BJ (cell line): Measurements from ENCODE around the gene EFCAB6. TPM values are rescaled to one million over a fixed set of nuclear protein-coding genes. Genes with fewer than 3 reads are reported as not detected.

Experiments used
- CTCF ChIA-PET: fragments of 350-600 bp; formaldehyde crosslinking; extraction: SDS; loops from one replicate; lab custom pipeline; 2021; ENCODE audit warnings: antibody characterized with exemption, inconsistent platforms; lab: Yijun Ruan, JAX
- POLR2A ChIA-PET: fragments of 300-600 bp; sonication (Branson Sonifier 250); formaldehyde crosslinking; extraction: SDS; loops from one replicate; lab custom pipeline; 2021; ENCODE audit warnings: antibody characterized with exemption; lab: Charles Lee
- DNase-seq: peaks from one replicate; pipeline ENCODE4 v3.0.0-alpha.2; 2011; ENCODE audit warnings: low read depth
- H3K27me3 ChIP-seq: 2 replicates; pipeline ENCODE4 v1.6.0; 2011; ENCODE audit warnings: low read length; ENCODE audit not compliant: control insufficient read depth, insufficient read depth
- H3K36me3 ChIP-seq: 2 replicates; pipeline ENCODE4 v1.5.1; 2011; ENCODE audit warnings: low read length; ENCODE audit not compliant: control insufficient read depth, insufficient read depth
- H3K4me3 ChIP-seq: 2 replicates; pipeline ENCODE4 v1.5.1; 2011; ENCODE audit warnings: low read depth, mild to moderate bottlenecking, control low read depth, low read length
- polyA plus RNA-seq: library from polyadenylated mRNA; depleted of rRNA; stranded (reverse); fragments of >200 nt; gene quantifications from 2 replicates; pipeline ENCODE4 v1.2.3, GENCODE V29; 2011
- TF ChIP-seq, protein P1 (sequence below): IDR thresholded peaks from 2 replicates; pipeline ENCODE4 v1.5.1; 2011; ENCODE audit warnings: low read depth, mild to moderate bottlenecking, control low read depth, inconsistent platforms, low read length, moderate library complexity; ENCODE audit not compliant: insufficient read depth

EFCAB6 gene
- polyA plus RNA-seq, 1 experiment = 0.75 TPM

DNA sequence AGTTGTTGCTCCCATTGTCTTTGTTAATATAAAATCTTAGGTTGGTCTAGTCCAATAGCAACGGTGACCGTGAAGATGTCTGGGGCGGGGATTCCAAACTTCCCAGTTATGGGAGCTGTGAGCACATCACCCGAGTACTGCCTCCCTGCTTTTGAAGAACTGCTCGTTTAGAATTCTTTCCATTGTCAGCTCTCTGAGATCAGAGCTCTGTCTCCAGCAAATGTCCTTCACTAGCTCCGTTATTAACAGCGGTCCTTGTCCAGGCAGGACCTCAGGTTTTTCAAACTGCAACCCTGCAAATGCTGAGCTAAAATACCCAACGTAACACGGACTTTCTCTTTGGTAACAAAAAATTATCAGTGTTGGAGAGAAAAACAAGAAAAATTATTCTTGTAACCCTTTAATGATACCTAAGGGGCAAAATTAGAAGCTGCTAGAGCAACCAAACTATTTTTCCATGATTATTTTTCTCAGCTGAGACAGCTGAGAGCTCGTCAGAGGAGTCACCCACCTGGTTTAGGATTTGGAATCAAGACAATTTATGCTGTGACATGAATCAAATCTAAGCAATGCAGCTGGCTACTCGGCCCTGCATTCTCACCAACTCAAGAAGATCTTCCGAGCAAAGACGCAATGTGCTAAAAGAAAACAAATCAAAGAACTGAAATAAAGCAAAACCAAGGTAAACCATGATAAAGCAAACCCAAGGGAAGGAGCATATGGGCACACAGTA, 15.1 kb upstream of the EFCAB6 start:
- no peak overlapping the region for H3K4me3 ChIP-seq
- CTCF ChIA-PET = interaction anchor here (0.6 to 6.0 kb wide), 19 partner anchors 9 to 440 kb away, joined by 3 to 48 read pairs (median 4); partner anchors contain the start of gene EFCAB6

DNA sequence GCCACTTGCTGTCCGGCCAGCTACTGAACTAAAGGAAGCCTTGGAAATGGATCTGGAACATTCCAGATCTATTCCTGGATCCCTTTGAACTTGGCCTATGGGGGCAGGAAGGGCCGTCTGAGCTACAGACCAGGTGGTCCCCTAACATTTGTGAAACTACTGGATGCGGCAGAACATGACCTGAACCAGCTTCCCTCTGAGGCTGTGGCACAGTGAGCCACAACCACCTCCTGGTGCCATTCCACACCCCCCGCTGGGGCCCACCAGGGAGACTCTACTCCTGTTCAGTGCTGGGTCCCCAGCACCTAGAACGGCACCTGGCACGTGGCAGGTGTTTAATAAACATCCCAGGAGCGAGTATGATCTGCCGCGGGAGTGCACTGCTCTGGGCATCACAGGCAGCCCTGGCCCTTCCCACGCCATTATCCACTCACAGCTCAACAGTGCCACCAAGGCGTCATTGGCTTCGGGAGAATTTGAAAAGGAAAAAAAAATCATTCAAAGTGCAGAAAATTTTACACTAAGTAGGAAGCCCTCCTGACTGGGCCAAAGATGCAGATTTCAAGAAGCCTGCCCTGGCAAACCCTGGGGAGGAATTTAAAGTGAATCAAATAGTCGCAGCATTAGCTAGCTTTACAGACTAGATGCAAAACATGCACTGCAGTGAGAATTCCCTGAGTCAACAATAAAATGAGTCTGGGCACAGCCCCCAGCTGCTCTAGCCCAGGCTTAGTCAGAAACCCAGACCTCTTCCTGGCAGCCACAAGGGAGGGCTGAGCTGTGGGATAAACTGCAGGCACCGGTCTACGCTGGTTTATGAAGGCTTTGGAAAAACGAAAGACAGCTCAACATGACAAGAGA, 14.3 kb upstream of the EFCAB6 start:
- DNase-seq = no peak
- no peak overlapping the region for H3K4me3 ChIP-seq
- ChIA-PET POLR2A (interaction anchor here (0.7 kb wide), 1 partner anchor 836 kb away, joined by 3 read pairs; no protein-coding TSS in a partner anchor), CTCF (interaction anchor here (0.7 to 6.0 kb wide), 18 partner anchors 8 to 439 kb away, joined by 3 to 48 read pairs (median 4); partner anchors contain the start of gene EFCAB6)
- no peaks in the 10 kb centered on the region; the same call in 1 of the 2 replicates for H3K27me3 ChIP-seq
- TF ChIP-seq, protein P1, sequence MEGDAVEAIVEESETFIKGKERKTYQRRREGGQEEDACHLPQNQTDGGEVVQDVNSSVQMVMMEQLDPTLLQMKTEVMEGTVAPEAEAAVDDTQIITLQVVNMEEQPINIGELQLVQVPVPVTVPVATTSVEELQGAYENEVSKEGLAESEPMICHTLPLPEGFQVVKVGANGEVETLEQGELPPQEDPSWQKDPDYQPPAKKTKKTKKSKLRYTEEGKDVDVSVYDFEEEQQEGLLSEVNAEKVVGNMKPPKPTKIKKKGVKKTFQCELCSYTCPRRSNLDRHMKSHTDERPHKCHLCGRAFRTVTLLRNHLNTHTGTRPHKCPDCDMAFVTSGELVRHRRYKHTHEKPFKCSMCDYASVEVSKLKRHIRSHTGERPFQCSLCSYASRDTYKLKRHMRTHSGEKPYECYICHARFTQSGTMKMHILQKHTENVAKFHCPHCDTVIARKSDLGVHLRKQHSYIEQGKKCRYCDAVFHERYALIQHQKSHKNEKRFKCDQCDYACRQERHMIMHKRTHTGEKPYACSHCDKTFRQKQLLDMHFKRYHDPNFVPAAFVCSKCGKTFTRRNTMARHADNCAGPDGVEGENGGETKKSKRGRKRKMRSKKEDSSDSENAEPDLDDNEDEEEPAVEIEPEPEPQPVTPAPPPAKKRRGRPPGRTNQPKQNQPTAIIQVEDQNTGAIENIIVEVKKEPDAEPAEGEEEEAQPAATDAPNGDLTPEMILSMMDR = peak; percentile 48
- no peaks in the 10 kb centered on the region for H3K36me3 ChIP-seq

More for the DNA sequence above, 15.1 kb upstream of the EFCAB6 start:
- no peaks in the 10 kb centered on the region for H3K36me3 ChIP-seq
- no peaks in the 10 kb centered on the region; the same call in 1 of the 2 replicates for H3K27me3 ChIP-seq
- POLR2A ChIA-PET = interaction anchor here (0.7 kb wide), 1 partner anchor 837 kb away, joined by 3 read pairs; no protein-coding TSS in a partner anchor
- no peak for DNase-seq
- TF ChIP-seq, protein P1 = no peak

DNA sequence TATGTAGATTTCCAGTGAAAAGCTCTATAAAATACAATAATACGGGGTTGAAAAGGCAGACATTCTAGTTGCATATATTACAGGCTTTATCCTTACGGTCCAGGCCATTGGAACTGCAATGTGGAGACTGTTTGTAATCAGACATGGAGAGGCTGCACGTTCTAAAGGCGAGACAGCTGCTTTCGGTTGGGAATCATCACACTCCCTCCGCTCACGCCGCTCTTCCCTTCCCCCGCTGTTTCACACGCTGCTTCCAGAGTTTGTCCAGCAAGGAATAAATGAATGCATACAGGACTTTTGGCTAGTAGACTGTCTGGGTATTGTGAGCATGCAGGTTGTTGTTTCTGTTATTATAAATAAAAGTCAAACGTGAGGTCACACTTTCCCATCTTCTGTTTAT, 13.5 kb upstream of the EFCAB6 start:
- Histone ChIP-seq H3K4me3 (no peak overlapping the region), H3K36me3 (no peaks in the 10 kb centered on the region), H3K27me3 (no peaks in the 10 kb centered on the region; the same call in 1 of the 2 replicates)
- ChIA-PET CTCF (interaction anchor here (0.9 to 6.0 kb wide), 7 partner anchors 7 to 438 kb away, joined by 3 to 48 read pairs (median 5); no protein-coding TSS in a partner anchor), POLR2A (no interaction called here)
- TF ChIP-seq, protein P1 = no peak
- DNase-seq = no peak

DNA sequence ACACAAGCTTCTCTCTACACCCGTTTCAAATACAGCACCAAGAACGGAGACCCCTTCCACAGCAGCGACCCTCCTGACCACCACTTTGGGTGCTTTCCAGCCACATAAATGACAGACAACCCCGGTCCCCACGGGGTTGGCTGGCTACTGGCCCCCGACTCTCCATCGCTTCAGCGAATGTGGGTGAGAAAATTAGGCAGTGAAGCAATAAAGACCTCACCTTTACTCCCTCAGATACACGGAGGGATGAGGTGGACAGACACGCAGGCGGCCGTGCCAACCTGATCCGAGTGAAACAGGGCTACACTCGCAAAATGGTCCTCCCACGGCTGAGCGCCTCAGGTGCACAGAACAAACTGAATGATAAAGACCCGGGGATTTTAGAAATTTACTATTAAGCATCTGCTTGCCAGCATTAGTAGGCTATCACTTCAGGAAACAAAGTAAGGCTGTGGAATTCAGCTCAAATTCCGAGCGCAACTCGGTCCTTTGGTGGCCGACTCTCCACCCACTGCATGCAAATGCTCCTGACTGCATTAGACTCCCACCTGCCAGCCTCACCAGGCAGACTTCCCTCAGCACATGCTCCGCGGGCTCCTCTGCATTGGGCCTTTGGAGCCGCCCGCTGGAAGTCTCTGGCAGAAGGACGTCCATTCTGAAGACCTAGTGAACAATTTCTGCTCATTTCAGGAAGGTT, 12.8 kb upstream of the EFCAB6 start:
- no peak for DNase-seq
- TF ChIP-seq, protein P1 = no peak
- ChIA-PET POLR2A (no interaction called here), CTCF (interaction anchor here (6.0 kb wide), 1 partner anchor 437 kb away, joined by 48 read pairs; no protein-coding TSS in a partner anchor)
- Histone ChIP-seq H3K27me3 (no peaks in the 10 kb centered on the region; the same call in 1 of the 2 replicates), H3K36me3 (no peaks in the 10 kb centered on the region), H3K4me3 (no peak overlapping the region)
